Lung microvascular endothelial cell (primary cell): ENCODE data around the gene BRMS1L. TPM values are rescaled to one million over a fixed set of nuclear protein-coding genes. Genes with fewer than 3 reads are reported as not detected.
"Not testable (repeated sequence)": the region's sequence is repeated elsewhere in the genome, so short reads cannot be mapped to it uniquely, and the experiment has no call there.

ENCODE experiments used
- DNase-seq, 2 donors: peaks; one replicate each; pipeline versions ENCODE4 v3.0.0 to v3.0.0-alpha.2; 2010; ENCODE audit warnings: low read depth in 2 of 2
- total RNA-seq: library from RNA; depleted of rRNA; stranded (reverse); fragments of >200 nt; gene quantifications from 2 replicates; pipeline ENCODE4 v1.2.1, GENCODE V29; 2014

BRMS1L gene
- 3.7 and 4.0 TPM in 2 replicates for total RNA-seq

GRCh38 chr14:35826218-35826951 is at the start of gene BRMS1L:
Gene BRMS1L (plus strand): TSS chr14:35826338. CDS start chr14:35826517, 179 bp downstream.
- DNase-seq: peak; percentile 99

DNA sequence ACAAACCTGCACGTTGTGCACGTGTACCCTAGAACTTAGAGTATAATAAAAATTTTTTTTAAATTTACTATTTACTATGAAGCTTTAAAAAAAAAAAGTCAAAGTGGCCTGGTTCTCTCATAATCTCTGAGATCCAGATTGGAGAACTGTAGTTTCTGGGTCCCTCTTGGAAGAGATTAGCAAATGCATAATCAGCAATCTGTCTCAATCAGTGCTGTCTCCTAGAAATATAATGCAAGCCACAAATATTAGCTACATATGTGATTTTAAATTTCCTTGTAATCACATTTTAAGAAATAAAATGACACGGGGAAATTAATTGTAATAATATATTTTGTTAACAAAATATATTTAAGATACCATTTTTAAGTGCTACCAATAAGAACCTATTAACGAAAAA is 49.3 kb upstream of the BRMS1L start:
- no peak for DNase-seq

- DNase-seq: not testable (repeated sequence)
These were observed 48.6 kb upstream of the BRMS1L start for GRCh38 chr14:35777550-35777949.

GRCh38 chr14:35779368-35779767 is 46.8 kb upstream of the BRMS1L start:
- DNase-seq: no peak

- DNase-seq: no peak
These were observed 42.4 kb upstream of the BRMS1L start for GRCh38 chr14:35783699-35784098.

DNA sequence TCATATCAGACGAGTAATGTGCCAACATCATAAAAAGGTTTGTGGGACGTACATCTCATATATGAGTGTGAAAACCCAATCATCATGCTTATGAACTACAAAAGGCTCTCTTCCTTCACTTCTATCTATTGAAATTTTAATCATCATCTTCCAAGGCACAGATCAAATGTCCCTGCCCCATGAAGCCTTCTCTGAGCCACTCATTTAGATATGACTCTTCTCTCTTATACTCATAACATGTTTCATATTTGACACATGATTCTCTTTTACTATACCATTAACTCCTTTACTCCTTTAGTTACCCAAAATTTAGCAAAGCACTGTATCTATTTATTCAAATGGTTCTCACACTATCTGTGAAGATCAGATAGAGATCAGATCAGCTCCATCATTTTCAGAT is 39.3 kb upstream of the BRMS1L start:
- DNase-seq: no peak

GRCh38 chr14:35789651-35790050 is 36.5 kb upstream of the BRMS1L start:
- DNase-seq: no peak

DNA sequence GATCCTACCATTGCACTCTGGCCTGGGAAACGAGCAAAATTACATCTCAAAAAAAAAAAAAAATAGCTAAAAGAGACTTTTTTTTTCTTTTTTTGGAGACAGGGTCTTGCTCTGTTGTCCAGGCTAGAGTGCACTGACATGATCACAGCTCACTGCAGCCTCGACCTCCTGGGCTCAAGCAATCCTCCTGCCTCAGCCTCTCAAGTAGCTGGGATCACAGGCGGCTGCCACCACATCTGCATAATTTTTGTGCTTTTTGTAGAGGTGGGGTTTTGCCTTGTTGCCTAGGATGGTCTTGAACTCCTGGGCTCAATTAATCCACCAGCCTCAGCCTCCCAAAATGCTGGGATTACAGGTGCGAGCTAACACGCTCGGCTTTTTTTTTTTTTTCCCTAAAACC is 28.3 kb upstream of the BRMS1L start:
- no peak for DNase-seq

DNA sequence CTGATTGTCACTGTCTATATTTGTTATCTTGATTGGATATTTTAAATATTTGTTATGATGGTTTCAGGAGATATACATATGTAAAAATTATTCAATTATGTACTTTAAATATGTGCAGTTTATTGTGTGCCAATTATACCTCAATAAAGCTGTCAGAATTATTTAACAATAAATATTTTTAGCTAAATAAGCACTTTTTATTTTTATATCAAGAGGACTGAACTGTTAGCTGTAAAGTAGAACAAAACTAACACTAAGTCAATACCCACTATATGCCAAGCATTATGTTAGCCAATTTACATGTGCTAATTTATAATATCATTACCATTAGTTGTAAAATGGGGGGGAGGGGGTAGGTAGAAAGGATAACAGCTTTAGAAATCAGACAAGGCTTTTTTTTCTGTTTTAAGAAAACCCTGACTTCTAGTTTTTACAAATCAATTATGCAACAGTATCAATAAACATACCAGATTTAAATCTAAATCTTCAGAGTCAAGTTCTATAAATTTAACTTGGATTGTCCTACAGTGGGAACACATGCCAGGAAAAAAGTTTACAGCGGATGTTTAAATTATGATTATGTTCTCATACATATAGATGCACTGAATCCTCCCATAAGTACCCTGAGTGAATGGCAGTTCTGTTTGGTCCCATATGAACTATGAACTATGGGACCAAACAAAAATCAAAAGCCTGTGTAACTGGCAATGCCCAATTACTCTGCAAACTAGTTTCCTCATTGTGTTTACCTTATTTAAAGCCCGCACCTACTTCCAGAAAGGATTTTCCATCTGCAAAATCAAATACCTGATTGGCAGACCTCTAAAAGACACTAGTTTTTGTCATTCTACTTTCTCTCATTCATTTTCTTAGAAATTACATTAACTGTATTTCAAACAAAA is 19.9 kb upstream of the BRMS1L start:
- no peak for DNase-seq

DNA sequence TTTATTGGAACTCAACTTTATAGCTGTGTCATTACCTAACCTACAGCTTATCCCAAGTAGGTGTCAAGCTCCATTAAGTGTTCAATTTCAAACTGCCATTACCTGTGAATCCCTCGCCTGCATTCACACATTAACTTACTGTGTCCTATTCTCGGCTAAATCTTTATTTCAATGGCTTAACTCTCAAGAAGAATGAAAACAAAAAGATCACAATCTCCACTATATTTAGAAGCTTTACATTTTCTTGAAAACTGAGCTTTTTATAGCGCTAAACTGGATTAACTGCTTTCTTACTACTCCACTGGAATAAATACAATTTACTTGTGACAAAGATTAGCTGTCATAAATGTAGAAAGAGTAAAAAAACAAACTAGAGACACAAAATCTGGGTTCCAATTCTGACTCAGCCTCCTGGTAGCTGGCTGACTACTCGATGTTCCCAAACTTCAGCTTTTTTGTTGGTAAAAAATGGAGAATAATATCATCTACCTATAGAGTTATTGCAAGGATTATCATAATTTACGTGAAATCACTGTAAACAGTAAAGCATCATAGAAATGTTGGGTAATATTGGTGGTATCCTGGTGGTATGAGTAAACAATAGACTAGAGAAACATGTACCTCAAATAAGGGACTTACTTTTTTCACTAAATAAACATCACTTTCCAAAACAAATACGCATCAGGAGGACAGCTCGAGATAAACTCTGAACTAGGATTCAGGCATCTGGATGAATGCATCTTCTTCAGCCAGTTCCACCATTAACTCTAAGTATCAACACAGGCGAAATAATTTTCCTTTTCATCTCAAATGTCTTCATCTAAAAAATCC is 18.8 kb upstream of the BRMS1L start:
- no peak for DNase-seq

- DNase-seq: no peak
These were observed 18.0 kb upstream of the BRMS1L start for GRCh38 chr14:35808076-35808637.

- peak; percentile 96 to 98 for DNase-seq
These were observed 17.2 kb upstream of the BRMS1L start, which contains the start of gene RALGAPA1 for GRCh38 chr14:35808638-35809563. Gene RALGAPA1 (minus strand): TSS chr14:35809295. CDS start chr14:35808835, 460 bp downstream.

DNA sequence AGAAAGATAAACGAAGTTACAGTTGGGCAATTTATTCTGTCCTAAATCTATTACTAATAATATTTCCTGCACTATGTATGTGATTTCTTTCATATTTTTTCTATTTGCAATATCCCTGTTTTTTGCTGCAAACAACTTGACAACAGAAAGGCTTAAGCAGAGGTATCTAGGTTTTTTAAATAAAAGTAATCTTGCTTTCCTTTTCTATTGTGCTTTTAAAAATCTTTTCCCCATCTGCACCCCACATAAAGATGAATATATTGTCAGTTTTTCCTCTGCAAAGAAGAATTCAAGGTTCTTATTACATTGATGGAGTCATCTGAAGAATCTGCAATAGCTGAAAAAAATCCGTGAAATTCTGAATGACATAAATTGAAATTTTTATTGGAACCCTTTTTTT is 16.5 kb upstream of the BRMS1L start:
- DNase-seq: no peak

DNA sequence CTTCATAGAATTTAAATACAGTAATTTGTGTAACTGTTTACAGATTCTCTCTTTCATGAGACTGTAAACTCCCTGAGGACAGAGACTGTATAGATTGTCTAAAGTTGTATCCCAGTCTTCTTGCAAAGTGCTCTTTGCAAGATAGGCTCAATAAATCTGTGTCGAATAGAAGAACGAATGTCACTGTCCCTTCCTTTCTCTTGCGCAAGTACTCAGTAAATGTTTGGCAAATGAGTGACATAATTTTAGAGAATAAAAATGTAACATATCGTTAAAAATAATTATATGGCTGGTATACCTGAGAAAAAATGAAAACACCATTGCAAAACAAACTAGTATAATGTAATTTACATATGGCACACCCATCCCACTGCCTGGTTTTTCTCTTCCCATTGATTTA is 15.2 kb upstream of the BRMS1L start:
- DNase-seq: no peak

GRCh38 chr14:35814371-35815005 is 11.7 kb upstream of the BRMS1L start:
- DNase-seq: peak; percentile 59 to 68

GRCh38 chr14:35818346-35819115 is 7.6 kb upstream of the BRMS1L start:
- DNase-seq: peak; percentile 56 to 65

DNA sequence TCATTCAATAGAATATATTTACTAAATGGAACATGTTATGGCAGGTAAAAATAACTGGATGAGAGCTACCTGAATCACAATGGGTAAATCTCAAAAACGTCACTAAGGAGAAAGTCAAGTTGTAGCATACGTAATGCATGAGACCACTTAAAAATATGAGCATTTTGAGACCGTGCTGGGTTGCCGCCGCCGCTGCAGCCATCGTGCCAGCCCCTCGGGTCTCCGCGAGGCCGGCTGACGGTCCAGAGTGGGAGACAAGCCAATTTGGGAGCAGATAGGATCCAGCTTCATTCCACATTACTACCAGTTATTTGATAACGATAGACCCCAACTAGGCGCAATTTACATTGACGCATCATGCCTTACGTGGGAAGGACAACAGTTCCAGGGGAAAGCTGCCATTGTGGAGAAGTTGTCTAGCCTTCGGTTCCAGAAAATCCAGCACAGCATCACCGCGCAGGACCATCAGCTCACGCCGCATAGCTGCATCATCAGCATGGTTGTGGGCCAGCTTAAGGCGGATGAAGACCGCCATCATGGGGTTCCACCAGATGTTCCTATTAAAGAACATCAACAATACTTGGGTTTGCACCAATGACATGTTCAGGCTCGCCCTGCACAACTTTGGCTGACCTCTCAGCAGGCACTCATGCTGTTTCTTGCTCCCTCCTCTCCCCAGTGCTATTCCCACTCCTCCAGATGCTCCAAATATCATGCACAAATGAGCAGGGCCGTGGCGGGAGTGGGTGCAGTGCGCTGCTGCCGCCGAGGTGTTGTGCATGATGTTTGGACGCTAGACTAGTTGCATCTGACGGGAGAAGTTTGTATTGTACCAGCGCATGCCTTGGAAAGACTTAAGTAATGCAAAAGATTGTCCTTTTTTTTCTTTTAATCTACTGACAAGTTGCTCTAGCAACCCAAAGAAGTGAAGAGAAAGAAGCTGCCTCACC is 6.3 kb upstream of the BRMS1L start:
- no peak for DNase-seq
